ENCODE data around the gene ITGA8. TPM values are rescaled to one million over a fixed set of nuclear protein-coding genes. Genes with fewer than 3 reads are reported as not detected.

ITGA8 gene
- total and polyA plus RNA-seq, 8 donors = 1.7 to 55.8 (median 22.0) TPM

DNA sequence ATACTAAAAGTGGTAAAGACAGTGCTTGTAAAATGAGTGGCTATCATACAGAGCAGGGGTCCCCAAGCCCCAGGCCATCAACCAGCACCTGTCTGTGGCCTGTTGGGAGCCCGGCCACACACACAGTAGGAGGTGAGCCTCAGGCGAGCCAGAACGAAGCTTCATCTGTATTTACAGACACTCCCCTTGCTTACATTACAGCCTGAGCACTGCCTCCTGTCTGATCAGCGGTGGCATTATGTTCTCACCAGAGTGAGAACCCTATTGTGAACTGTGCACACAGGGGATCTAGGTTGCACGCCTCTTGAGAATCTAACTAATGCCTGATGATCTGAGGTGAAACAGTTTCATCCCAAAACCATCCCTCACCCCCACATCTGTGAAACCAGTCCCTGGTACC is 58.7 kb downstream of the ITGA8 start:
- TF ChIP-seq EP300 (IDR thresholded peaks at IDR 0.05) = no peak
- no peak for TF ChIP-seq POLR2A (IDR thresholded peaks at IDR 0.05)
- TF ChIP-seq POLR2AphosphoS5 (IDR thresholded peaks at IDR 0.05) = no peak
- TF ChIP-seq, protein P1, sequence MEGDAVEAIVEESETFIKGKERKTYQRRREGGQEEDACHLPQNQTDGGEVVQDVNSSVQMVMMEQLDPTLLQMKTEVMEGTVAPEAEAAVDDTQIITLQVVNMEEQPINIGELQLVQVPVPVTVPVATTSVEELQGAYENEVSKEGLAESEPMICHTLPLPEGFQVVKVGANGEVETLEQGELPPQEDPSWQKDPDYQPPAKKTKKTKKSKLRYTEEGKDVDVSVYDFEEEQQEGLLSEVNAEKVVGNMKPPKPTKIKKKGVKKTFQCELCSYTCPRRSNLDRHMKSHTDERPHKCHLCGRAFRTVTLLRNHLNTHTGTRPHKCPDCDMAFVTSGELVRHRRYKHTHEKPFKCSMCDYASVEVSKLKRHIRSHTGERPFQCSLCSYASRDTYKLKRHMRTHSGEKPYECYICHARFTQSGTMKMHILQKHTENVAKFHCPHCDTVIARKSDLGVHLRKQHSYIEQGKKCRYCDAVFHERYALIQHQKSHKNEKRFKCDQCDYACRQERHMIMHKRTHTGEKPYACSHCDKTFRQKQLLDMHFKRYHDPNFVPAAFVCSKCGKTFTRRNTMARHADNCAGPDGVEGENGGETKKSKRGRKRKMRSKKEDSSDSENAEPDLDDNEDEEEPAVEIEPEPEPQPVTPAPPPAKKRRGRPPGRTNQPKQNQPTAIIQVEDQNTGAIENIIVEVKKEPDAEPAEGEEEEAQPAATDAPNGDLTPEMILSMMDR (IDR thresholded peaks at IDR 0.05) = no peak
- no peaks in the 10 kb centered on the region for H3K36me3 ChIP-seq
- H3K4me3 ChIP-seq = no peak overlapping the region
- no peaks in the 10 kb centered on the region for H3K27me3 ChIP-seq
- WGBS, 5 donors = 40 to 60% (median 47%) methylated on average over 2 to 5 of the region's 5 CpGs
- DNase-seq = no peak
- H3K27ac ChIP-seq = no peak overlapping the region
- intact Hi-C loops (cut with DNase I; ENCODE audit: low total_unique reads) = no loop called here
- H3K4me1 ChIP-seq = peaks cover 0 to 6% (median 0%) of the 10 kb centered on the region in 4 donors
- no peaks in the 10 kb centered on the region for H3K9me3 ChIP-seq

DNA sequence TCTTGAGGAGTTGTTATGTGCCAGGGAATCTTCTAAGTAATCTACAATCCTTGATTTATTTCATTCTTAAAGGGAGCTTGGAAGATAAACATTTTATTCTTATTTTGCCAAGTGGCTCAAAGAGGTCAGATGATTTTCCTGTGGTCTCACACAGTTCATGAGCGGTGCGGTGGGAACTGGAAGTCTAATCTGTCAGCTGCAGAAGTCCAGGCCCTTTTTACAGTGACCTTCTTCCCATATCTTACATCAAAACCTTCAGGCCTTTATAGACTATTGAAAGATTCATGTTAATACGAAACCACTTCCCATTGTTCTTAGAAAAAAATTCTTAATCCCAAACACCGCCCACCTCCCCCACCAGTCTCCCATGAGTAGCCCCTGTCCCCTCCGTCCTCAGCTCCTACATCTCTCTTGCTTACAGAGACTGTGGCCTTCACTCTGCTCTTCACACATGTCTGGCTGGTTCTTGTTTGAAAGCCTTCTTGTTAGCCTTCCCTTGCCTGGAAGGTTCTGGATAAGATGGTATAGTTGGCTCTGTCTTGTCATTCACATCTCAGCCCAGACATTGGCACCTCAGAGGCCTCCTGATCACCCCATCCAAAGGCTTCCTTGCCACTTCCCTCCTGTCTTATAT is 61.5 kb downstream of the ITGA8 start:
- Histone ChIP-seq H3K27me3 (no peaks in the 10 kb centered on the region), H3K27ac (no peak overlapping the region), H3K36me3 (no peaks in the 10 kb centered on the region), H3K4me3 (no peak overlapping the region), H3K9me3 (no peaks in the 10 kb centered on the region), H3K4me1 (peaks cover 0 to 6% (median 0%) of the 10 kb centered on the region in 4 donors)
- DNase-seq = peak in 1 of 2 donors; percentile 19
- intact Hi-C loops (cut with DNase I; ENCODE audit: low total_unique reads) = no loop called here
- no peak for TF ChIP-seq EP300 (IDR thresholded peaks at IDR 0.05)
- no peak for TF ChIP-seq POLR2AphosphoS5 (IDR thresholded peaks at IDR 0.05)
- no peak for TF ChIP-seq POLR2A (IDR thresholded peaks at IDR 0.05)
- TF ChIP-seq, protein P1 (IDR thresholded peaks at IDR 0.05) = no peak
- WGBS, 5 donors = 49 to 57% (median 55%) methylated on average over 5 of the region's 5 CpGs

DNA sequence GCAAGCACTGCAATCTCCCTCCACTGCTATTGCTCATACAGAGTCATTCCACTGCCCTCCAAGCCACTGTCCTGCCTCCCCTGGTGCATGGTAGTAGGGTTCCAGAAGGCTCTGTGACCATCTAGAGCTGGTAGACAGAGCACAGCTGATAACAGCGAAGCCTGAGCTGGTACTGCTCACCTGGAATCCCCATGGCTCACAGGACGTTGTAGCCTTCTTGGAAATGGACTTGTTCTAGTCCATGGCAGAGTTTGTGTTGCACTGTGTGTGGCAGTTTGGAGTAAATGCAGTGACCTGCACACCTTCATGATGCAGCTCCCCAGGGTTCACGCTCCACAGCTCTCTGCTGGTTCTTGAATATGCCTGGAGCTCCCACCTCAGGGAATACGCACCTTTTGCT is 67.0 kb downstream of the ITGA8 start:
- Histone ChIP-seq H3K4me3 (no peak overlapping the region), H3K36me3 (no peaks in the 10 kb centered on the region), H3K9me3 (no peaks in the 10 kb centered on the region), H3K27me3 (no peaks in the 10 kb centered on the region), H3K4me1 (no peaks in the 10 kb centered on the region), H3K27ac (no peak overlapping the region)
- no peak for DNase-seq
- intact Hi-C loops (cut with DNase I; ENCODE audit: low total_unique reads) = no loop called here
- TF ChIP-seq POLR2AphosphoS5 (IDR thresholded peaks at IDR 0.05) (no peak), POLR2A (IDR thresholded peaks at IDR 0.05) (no peak), EP300 (IDR thresholded peaks at IDR 0.05) (no peak)
- TF ChIP-seq, protein P1 (IDR thresholded peaks at IDR 0.05) = no peak
- 76 to 84% (median 83%) methylated on average over 4 of the region's 4 CpGs for WGBS, 5 donors

- Histone ChIP-seq H3K4me1 (no peaks in the 10 kb centered on the region), H3K4me3 (no peak overlapping the region), H3K27ac (no peak overlapping the region), H3K27me3 (no peaks in the 10 kb centered on the region), H3K9me3 (no peaks in the 10 kb centered on the region), H3K36me3 (no peaks in the 10 kb centered on the region)
- no peak for TF ChIP-seq POLR2A (IDR thresholded peaks at IDR 0.05)
- no peak for TF ChIP-seq POLR2AphosphoS5 (IDR thresholded peaks at IDR 0.05)
- TF ChIP-seq, protein P1 (IDR thresholded peaks at IDR 0.05) = no peak
- no peak for TF ChIP-seq EP300 (IDR thresholded peaks at IDR 0.05)
- intact Hi-C loops (cut with DNase I; ENCODE audit: low total_unique reads) = no loop called here
- 64 to 76% (median 75%) methylated on average over 7 of the region's 7 CpGs for WGBS, 5 donors
- no peak for DNase-seq
Measured at GRCh38 chr10:15652117-15652516, 67.6 kb downstream of the ITGA8 start.

All from stomach (tissue), 9 donors.